ENCODE measurements around the gene SPINK5.

Gene SPINK5

GRCh38 chr5:148140846-148141245, 77.1 kb downstream of the SPINK5 start:
- Histone ChIP-seq H3K9me3 (ENCODE audit: insufficient read depth, low read length) (no peaks in the 10 kb centered on the region), H3K27ac (ENCODE audit: low read depth, low read length) (no peak overlapping the region), H3K9ac (ENCODE audit: low read length) (no peak overlapping the region), H2AFZ (ENCODE audit: low read depth, low read length, severe bottlenecking) (no peak overlapping the region), H4K20me1 (ENCODE audit: low read depth, low read length) (no peaks in the 10 kb centered on the region), H3K27me3 (ENCODE audit: low read length) (no peaks in the 10 kb centered on the region), H3K79me2 (ENCODE audit: insufficient read depth, low read length) (no peaks in the 10 kb centered on the region), H3K4me3 (ENCODE audit: insufficient read depth, low read length, poor library complexity, severe bottlenecking) (no peak overlapping the region), H3K36me3 (ENCODE audit: low read length) (no peaks in the 10 kb centered on the region), H3F3A (ENCODE audit: insufficient read depth) (no peaks in the 10 kb centered on the region), H3K9me2 (replicated peaks; ENCODE audit: insufficient read depth, low read length) (no peaks in the 10 kb centered on the region), H3K4me2 (ENCODE audit: low read depth, low read length, poor library complexity, severe bottlenecking) (no peak overlapping the region)
- TF ChIP-seq CTCF (IDR thresholded peaks at IDR 0.05; ENCODE audit: insufficient read depth, low read length, poor library complexity, severe bottlenecking) = no peak

- H2AFZ ChIP-seq (ENCODE audit: low read depth, low read length, severe bottlenecking) = no peak overlapping the region
- H3K27ac ChIP-seq (ENCODE audit: low read depth, low read length) = no peak overlapping the region
- H3K79me2 ChIP-seq (ENCODE audit: insufficient read depth, low read length) = no peaks in the 10 kb centered on the region
- H3K4me2 ChIP-seq (ENCODE audit: low read depth, low read length, poor library complexity, severe bottlenecking) = no peak overlapping the region
- no peaks in the 10 kb centered on the region for H3K36me3 ChIP-seq (ENCODE audit: low read length)
- H4K20me1 ChIP-seq (ENCODE audit: low read depth, low read length) = no peaks in the 10 kb centered on the region
- no peaks in the 10 kb centered on the region for H3K9me2 ChIP-seq (replicated peaks; ENCODE audit: insufficient read depth, low read length)
- no peaks in the 10 kb centered on the region for H3K9me3 ChIP-seq (ENCODE audit: insufficient read depth, low read length)
- TF ChIP-seq CTCF (IDR thresholded peaks at IDR 0.05; ENCODE audit: insufficient read depth, low read length, poor library complexity, severe bottlenecking) (no peak), EZH2phosphoT487 (conservative IDR thresholded peaks at IDR 0.05; ENCODE audit: low read length) (no peak)
- no peak overlapping the region for H3K9ac ChIP-seq (ENCODE audit: low read length)
- H3K27me3 ChIP-seq (ENCODE audit: low read length) = no peaks in the 10 kb centered on the region
- no peaks in the 10 kb centered on the region for H3F3A ChIP-seq (ENCODE audit: insufficient read depth)
- no peak overlapping the region for H3K4me3 ChIP-seq (ENCODE audit: insufficient read depth, low read length, poor library complexity, severe bottlenecking)
Observed at GRCh38 chr5:148141645-148142044, 77.9 kb downstream of the SPINK5 start.

DNA sequence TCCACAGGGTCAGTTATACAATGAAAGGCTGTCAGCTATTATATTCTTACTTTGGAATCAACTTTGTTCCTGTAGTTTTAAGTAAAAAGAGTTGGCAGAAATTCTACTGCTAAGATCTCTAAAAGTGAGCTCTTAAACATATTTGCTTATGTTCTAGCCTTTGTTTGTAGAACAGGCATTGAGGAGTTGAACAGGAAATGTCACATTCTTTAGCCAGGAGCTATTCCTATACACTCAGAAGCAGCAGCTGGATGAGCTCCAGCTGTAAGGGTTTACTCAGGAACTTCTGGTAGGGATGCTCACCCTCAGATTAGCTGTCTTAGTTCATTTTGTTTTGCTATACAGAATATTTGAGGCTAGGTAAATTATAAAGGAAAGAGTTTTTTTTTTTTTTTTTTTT, 82.1 kb downstream of the SPINK5 start:
- H3K9ac ChIP-seq (ENCODE audit: low read length) = no peak overlapping the region
- no peaks in the 10 kb centered on the region for H3K79me2 ChIP-seq (ENCODE audit: insufficient read depth, low read length)
- H3K4me2 ChIP-seq (ENCODE audit: low read depth, low read length, poor library complexity, severe bottlenecking) = no peak overlapping the region
- H4K20me1 ChIP-seq (ENCODE audit: low read depth, low read length) = no peaks in the 10 kb centered on the region
- no peaks in the 10 kb centered on the region for H3K36me3 ChIP-seq (ENCODE audit: low read length)
- H3K27me3 ChIP-seq (ENCODE audit: low read length) = no peaks in the 10 kb centered on the region; the same call in 1 of the 2 replicates
- no peak overlapping the region for H3K4me3 ChIP-seq (ENCODE audit: insufficient read depth, low read length, poor library complexity, severe bottlenecking)
- H3F3A ChIP-seq (ENCODE audit: insufficient read depth) = no peaks in the 10 kb centered on the region
- H2AFZ ChIP-seq (ENCODE audit: low read depth, low read length, severe bottlenecking) = no peak overlapping the region
- no peak overlapping the region for H3K27ac ChIP-seq (ENCODE audit: low read depth, low read length)
- no peaks in the 10 kb centered on the region for H3K9me3 ChIP-seq (ENCODE audit: insufficient read depth, low read length)
- no peaks in the 10 kb centered on the region for H3K9me2 ChIP-seq (replicated peaks; ENCODE audit: insufficient read depth, low read length)
- TF ChIP-seq CTCF (IDR thresholded peaks at IDR 0.05; ENCODE audit: insufficient read depth, low read length, poor library complexity, severe bottlenecking) = no peak
- TF ChIP-seq EZH2phosphoT487 (conservative IDR thresholded peaks at IDR 0.05; ENCODE audit: low read length) = no peak

GRCh38 chr5:148146487-148146886, 82.7 kb downstream of the SPINK5 start:
- TF ChIP-seq EZH2phosphoT487 (conservative IDR thresholded peaks at IDR 0.05; ENCODE audit: low read length) = no peak
- no peak overlapping the region for H3K9ac ChIP-seq (ENCODE audit: low read length)
- no peak overlapping the region for H3K4me2 ChIP-seq (ENCODE audit: low read depth, low read length, poor library complexity, severe bottlenecking)
- no peaks in the 10 kb centered on the region for H4K20me1 ChIP-seq (ENCODE audit: low read depth, low read length)
- no peak overlapping the region for H2AFZ ChIP-seq (ENCODE audit: low read depth, low read length, severe bottlenecking)
- H3K27me3 ChIP-seq (ENCODE audit: low read length) = no peaks in the 10 kb centered on the region; the same call in 1 of the 2 replicates
- no peaks in the 10 kb centered on the region for H3K9me3 ChIP-seq (ENCODE audit: insufficient read depth, low read length)
- no peak overlapping the region for H3K4me3 ChIP-seq (ENCODE audit: insufficient read depth, low read length, poor library complexity, severe bottlenecking)
- no peaks in the 10 kb centered on the region for H3K36me3 ChIP-seq (ENCODE audit: low read length)
- no peaks in the 10 kb centered on the region for H3K9me2 ChIP-seq (replicated peaks; ENCODE audit: insufficient read depth, low read length)
- H3K79me2 ChIP-seq (ENCODE audit: insufficient read depth, low read length) = no peaks in the 10 kb centered on the region
- no peak overlapping the region for H3K27ac ChIP-seq (ENCODE audit: low read depth, low read length)
- H3F3A ChIP-seq (ENCODE audit: insufficient read depth) = no peaks in the 10 kb centered on the region
